Myocyte (in vitro differentiated cells): ENCODE measurements around the gene SAPCD1. TPM values are rescaled to one million over a fixed set of nuclear protein-coding genes. Genes with fewer than 3 reads are reported as not detected.
"Not testable (repeated sequence)": the region's sequence is repeated elsewhere in the genome, so short reads cannot be mapped to it uniquely, and the experiment has no call there.

Experiments
- DNase-seq: peaks from one replicate; pipeline ENCODE4 v3.0.0-alpha.2; 2012; ENCODE audit warnings: low read depth
- total RNA-seq: library from RNA; depleted of rRNA; stranded (reverse); fragments of >200 nt; gene quantifications from 2 replicates; pipeline ENCODE4 v1.2.3, GENCODE V29; 2014

Gene SAPCD1
- total RNA-seq, 1 donor from 2014 or later: not detected

- DNase-seq: no peak
Measured at GRCh38 chr6:31776485-31776988, 14.1 kb downstream of the SAPCD1 start.

- peak; percentile 83 for DNase-seq
Measured at GRCh38 chr6:31776989-31777666, 14.7 kb downstream of the SAPCD1 start, which contains the start of gene VWA7. VWA7 (minus strand) TSS chr6:31777328; CDS start chr6:31776779, 549 bp downstream.

GRCh38 chr6:31777667-31778050 is 15.2 kb downstream of the SAPCD1 start:
- DNase-seq: no peak

GRCh38 chr6:31778193-31778592 is 15.7 kb downstream of the SAPCD1 start:
- DNase-seq: no peak

- DNase-seq: no peak
Measured at GRCh38 chr6:31778999-31779885, 16.8 kb downstream of the SAPCD1 start.

GRCh38 chr6:31779908-31780307 is 17.5 kb downstream of the SAPCD1 start:
- DNase-seq: no peak

GRCh38 chr6:31780507-31781243 is 18.2 kb downstream of the SAPCD1 start:
- no peak for DNase-seq

GRCh38 chr6:31781244-31782125 is 19.0 kb downstream of the SAPCD1 start:
- no peak for DNase-seq

- DNase-seq: no peak
Measured at GRCh38 chr6:31782126-31782855, 19.8 kb downstream of the SAPCD1 start.

- no peak for DNase-seq
Measured at GRCh38 chr6:31784098-31784925, 21.9 kb downstream of the SAPCD1 start.

- no peak for DNase-seq
Measured at GRCh38 chr6:31785475-31785874, 23.0 kb downstream of the SAPCD1 start.

- peak; percentile 61 for DNase-seq
Measured at GRCh38 chr6:31791324-31792089, 29.1 kb downstream of the SAPCD1 start.

- DNase-seq: no peak
Measured at GRCh38 chr6:31792090-31792374, 29.6 kb downstream of the SAPCD1 start.

GRCh38 chr6:31792761-31793171 is 30.3 kb downstream of the SAPCD1 start:
- DNase-seq: no peak

- not testable (repeated sequence) for DNase-seq
Measured at GRCh38 chr6:31793927-31794245, 31.4 kb downstream of the SAPCD1 start.

GRCh38 chr6:31794294-31794865 is 31.9 kb downstream of the SAPCD1 start:
- DNase-seq: peak; percentile 25

GRCh38 chr6:31794866-31795615 is 32.6 kb downstream of the SAPCD1 start:
- DNase-seq: peak; percentile 33
